Measurements from ENCODE around the gene TMEM164.

The TMEM164 gene

DNA sequence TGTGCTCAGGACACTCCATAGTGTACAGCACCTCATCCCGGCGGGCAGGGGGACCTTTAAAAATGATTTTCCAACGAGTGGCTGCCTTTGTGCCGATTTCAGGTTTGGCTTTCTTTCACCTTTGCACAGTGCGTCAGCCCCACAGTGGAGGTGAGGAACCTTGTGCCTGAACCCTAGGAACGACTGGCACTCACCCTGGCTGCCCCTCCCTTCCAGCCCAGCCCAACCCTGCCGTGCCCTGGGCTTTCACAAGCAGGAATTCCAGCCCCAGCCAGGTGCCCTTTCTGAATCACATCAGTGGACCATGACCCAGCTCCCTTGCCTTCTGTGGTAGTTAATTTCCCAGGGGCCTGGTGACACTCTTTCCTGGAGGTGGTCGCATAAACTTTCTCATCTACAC is 1.3 kb downstream of the TMEM164 start:
- DNase-seq, result no peak

DNA sequence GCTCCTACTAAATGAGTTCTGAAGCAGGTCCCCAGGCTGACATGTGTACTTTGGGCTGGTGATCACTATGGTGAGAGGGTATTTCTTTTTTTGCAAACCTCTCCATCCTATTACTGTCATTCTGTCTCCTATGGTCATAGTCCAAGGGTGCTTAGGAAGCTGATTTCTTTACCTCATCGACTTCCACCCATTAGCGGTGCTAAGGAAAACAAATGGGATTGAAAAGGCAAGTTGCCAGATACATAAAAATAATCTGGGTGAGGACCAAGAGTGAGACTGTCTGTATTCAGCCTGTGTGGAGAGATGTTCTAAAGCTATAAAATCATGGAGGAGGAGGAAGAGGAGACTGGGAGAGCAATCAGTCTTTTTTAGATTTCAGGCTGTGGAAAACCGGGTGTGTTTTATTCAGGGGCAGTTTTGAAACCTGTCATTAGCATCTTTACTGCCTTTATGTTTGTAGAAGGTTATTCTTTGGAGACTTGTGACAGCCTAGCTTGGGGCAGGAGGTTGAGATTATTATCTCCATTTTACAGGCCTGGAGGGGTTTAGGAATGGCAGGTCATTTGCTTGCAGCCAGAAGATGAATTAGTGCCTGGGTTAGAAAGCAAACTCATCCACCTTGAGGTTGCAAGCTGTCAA is 1.9 kb downstream of the TMEM164 start:
- no peak for DNase-seq

DNA sequence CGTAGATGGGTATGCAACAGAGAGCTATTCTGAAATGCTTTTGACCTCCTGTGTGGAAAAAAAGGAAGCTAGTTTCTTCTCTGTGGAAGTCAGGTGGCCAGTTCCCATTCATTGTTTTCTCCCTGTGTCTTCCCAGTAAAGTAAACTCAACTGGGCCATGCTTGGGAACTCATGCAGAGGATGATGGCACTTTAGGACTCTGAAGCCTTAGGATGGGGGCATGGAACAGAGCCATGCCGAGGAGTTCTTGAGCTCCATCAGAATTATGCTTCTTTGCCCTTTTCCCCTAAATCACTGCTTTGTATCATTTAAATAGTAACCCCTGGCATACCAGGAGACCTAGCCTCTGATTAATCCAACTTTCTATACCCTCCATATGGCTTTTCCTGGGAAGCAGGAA is 3.2 kb downstream of the TMEM164 start:
- DNase-seq, result no peak

DNA sequence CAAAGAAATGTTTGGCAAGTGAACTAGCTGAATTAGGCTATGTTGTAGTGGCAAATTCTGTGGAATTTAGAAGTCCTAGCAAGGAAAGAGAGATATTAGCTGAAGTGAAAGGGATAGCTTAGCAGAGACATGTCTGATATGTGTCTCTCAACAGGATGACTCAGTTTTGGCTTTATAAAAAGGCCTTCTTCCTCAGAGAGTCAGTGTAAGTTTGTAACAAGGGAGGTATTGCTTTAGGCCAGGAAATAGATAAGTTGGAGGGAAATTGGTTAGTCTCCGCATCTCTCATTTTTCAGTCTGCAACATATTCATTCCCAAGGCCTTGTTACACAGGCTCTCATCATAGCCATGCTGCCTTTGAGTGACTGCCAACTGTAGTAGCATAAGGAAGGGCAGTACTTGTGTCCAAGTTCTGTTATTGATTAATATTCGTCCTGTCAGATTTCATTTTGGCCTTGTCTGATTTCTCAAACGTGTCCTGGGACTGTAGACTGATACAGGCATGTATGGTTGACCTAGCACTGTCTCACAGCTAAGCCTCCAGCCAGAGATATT is 4.0 kb downstream of the TMEM164 start:
- DNase-seq, result no peak

DNA sequence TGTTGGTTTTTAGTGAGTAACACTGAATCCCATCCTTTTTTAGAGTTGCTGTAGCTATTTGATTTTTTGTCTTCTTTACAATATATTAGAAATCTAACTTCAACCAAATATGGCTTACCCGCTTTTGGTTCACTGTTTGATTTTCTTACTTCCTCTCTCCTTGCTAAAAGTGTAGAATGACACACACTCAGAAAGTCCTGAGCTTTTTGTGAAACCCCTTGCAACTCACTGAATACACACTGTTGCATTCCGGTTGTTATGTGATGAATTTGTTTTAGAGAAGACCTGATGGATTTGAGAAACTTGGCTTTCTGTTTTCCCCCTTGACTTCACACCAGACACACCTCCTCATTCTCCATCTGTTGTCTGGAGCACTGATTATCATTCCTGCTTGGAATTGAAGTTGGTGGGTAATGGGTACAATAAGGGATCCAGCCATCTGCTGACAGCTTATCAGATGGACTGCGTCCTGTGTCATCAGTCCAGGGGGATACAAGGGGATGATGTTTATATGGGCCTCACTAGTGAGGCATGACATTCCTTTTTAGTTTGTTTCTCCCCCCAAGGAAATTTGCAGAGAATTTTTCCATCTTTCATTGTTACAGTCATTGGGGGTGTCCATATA is 5.2 kb downstream of the TMEM164 start:
- no peak for DNase-seq

DNA sequence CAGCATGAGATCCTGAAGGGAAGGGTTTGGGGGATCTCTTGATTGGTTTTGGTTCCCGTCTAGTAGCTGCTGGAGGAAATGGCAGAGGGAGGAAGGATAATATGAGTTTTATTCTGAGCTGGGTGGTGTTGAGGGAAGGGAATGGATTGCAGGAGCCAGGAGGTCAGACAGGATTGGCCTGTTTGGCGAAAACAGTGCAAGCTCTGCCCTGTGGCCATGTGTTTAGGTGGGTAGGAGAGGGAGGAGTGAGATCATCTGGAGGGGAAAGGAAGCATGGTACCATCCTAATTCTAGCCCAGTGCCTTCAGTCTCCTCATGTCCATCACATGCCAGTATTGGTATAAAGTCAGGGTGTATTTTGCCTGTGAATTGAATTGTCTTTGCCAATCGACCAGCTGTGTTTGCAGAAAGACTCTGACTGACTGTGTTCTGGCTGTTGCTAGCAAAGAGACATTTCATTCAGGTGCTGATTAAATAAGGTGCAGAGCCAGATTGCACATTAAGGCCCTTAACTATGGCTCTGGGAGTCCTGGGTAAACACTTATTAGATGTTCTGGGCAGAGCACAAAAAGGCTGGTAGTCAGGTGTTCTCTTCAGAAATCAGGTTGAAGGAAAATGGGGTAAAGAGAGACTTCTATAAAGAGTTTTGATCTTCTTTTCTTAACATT is 10.0 kb downstream of the TMEM164 start:
- DNase-seq, result no peak

DNA sequence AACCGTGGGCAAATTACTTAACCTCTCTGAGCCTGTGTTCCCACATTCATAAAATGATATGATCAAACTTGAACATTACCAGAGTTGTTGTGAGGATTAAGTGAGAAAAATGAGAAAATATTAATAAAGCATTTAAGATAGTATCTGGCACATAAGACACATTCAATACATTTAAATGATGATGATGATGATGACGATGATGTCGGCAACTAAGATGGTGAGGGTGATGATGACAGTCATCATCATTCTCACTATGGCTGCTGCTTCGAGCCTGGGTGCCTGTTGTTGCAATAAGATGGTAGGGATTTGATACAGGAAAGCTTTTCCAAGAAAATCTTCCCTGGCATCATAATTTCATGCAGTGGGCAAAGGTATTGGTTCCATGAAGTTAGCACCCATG is 11.1 kb downstream of the TMEM164 start:
- no peak for DNase-seq

DNA sequence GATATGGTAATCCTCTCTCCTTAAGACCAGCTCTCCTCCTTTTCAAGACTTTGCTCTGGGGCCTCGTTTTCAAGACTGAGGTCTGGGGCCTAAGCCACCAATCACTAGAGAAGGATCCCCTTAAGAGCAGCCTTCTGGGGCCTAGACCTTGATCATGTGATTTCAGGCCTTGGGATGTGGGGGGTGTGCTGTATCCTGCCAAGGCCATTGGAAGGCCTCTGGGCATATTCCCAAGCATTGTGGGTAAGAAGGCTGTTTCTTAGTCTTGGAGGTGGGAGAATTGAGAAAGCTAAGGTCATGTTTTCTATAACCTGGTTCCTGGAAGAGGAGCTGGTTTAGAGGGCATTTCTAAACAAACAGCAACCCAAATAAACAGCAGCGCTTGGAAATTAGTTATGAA is 12.1 kb downstream of the TMEM164 start:
- DNase-seq, result no peak

DNA sequence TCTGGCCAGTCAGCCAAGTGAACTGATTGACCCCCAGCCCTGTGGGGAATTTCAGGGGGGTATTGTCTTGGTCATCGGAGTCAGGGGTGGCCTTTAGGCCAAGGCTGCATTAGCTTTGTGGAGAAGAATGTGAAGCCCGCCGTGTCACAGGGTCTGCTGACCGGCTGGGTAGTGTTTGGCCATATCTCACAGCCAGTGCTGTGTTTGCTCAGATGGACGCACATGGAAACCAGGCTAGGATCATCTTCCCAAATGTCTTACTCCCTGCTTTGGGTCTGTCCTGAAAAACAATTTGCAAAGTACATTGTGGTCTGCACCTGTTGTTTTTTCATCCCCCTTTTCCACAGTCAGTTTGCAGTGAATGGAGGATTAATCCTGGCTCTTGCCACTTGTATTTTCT is 13.0 kb downstream of the TMEM164 start:
- DNase-seq, result no peak

DNA sequence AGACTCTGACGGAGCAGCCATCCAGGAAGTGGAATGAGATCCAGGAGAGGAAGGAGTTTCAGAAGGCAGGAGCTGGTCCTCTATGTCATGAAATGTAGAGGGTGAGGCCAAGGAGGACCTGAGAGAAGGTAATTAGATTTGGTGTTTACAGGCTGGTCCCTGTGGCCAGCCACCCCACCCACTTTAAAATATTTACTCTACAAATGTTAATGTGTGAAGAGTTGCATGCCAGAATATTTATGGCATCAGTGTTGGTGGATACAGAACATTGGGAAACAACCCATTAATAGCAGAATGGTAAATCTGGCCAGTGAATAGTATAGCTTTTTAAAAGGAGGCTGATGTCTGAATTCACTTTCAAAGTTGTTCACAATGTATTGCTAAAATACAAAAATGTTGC is 17.6 kb downstream of the TMEM164 start:
- no peak for DNase-seq

DNA sequence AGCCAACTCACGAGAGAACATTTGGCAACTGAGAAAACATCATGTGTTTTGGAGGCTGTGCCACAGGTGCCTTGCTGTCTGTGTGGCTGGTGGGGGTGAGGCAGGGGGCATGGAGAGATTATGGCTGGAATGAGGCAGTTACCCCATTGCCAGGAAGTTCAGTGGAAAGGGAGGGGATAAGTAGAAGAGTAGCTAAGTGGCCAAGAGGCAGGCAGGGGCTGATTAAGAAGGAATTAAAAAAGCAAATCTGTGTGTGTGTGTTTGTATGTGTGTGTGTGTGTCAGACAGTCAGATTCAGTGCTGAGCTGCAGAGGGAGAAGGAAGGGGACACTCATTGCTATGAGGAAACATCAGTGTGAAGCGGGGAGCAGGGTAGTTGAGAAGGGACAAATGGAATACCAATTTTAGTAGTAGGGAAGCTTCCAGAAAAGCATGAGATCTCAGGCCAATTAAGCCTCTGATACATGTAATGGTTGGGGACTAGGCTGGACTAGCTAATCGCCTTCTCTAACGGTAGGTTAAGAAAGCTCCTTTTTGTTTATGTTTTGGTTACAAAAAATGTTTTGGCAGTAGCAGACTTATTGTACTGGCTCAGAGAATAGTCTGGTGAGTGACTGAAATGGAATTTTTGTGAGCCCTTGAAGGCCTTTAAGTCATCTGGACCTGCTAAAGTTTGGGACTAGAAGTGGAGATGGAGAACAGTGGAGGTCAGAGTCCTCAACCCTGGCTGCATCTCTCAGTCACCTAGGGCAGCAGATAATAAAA is 18.5 kb downstream of the TMEM164 start:
- no peak for DNase-seq

DNA sequence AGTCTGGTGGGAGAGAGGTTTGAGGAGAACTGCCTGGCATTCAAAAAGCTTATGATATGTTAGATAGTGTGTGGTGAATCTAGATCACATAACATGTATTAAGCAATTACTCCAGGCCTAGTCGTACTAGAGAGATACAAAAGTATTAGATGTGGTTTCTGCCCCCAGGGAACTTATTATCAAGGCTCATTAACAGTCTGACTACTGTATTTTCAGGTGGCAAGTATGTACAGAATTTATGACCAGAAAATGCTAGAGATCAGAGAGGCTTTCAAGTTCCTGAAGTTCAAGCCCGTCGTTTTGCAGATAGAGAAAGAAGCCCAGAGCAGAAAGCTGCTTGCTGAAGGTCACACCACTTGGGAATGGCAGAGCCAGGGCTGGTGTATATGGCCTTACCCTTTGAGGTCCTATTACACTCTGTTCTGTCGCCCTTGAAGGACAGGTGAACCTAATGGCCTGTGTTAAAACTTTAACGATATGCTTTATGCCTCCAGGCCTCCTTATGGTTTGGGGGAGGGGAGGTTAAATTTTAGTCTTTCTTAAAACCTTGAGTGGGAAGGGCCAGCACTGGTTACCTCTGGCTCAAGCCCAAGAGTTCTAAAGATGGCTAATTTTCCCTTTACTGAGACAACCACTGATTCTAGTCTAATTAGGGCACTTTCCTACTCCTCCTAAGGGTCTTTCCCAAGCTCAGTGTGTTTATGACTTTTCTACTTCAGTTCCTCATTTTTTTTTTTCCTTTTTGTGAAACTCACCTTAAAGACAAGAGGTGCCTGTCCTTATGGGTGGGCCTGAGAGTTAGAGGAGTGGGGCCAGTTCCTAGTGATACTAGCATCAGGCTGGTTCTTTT is 19.9 kb downstream of the TMEM164 start:
- no peak for DNase-seq

DNA sequence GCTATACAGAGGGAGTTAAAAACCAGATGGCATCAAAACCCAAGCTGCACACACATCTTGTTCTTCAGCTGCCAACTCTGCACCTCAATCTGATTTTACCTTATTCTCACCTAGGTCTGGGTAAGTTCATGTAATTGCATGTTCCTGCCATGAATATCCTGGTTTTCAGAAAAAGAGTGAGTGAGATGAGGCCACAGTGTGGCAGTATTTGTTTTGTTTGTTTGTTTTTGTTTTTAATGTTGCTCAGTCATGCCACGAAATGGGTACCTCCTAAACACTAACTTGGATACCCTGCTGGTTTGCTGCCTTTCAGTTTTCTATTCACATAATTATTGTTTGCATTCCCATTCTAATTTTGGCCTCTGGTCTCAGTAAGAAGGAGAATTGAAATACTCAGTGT is 22.5 kb downstream of the TMEM164 start:
- no peak for DNase-seq

DNA sequence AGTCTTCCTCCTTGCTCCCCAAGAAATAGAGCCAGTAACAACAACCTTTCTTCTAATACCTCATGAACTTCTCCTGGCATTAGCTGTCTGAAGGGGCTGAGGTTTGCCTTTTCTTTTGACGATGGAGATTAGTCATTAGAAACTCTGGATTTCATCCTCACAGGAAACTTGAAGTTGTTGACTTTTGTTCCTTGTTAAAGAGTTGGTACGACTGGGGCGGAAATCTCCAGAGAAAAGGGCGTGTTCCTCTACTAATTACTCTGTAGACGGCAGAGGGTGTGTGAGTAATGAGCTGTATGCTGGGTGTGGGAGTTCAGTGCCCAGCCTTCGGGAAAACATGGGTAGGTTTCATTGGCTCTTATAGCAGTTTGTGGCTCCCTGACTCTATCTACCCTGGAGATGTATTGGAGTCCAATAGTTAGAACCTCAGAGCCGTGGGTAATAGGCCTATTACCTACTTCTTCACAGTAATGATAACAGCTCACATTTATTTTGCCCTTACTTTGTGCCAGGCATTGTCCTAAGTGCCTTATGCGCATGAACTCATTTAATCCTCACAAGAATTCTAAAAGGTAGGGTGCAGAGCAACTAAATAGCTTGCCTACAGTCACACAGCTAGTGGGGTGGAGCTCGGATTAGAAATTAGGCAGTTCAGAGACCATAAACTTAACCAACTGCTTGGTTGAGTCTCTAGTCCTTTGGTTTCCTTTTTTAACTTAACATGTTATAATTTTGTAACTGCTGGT is 23.4 kb downstream of the TMEM164 start:
- DNase-seq, result no peak

DNA sequence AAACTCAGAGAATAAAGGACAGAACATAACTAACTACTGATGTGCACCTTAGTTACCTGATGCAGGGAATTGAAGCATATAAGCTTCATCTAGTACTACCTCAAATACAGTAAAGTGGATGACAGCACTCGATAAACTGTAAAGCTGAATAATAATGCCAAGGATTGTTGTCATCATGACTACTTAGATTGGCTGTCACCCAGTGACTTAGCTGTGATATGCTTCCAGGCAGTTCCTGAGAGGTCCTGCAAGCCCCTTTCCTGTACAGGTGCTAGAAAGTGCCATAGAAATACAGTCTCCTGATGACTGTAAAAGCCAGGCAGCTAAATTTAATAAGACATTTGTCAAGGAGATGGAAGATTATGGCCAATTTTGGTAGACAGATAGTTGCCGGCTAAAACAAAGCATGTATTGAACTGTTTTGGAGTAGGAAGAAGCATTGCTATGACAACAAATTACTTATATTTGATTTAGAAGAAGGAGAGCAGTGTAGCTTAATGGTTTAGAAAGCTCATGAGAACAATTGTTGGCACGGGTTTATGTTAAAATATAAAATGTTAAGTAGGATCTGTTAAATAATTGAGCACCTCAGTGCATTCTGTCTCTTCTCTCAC is 29.7 kb downstream of the TMEM164 start:
- no peak for DNase-seq

DNA sequence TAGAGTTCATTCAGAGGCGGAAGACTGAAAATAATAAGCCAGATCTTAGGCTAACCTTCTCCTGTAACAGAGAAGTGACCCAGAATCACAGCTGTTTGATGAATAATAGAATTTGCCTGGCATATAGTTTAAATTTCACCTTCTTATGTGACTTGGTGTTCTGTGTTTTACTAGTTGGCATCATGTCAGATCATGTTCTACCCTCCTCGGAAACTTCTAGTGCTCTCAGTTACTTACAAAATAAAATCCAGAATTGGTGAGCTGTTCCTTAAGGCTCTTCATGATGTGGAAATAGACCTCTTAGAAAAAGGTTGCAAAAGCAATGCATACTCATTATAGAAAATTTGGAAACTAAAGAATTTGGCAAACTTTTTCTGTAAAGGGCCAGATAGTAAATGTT is 31.1 kb downstream of the TMEM164 start:
- no peak for DNase-seq

DNA sequence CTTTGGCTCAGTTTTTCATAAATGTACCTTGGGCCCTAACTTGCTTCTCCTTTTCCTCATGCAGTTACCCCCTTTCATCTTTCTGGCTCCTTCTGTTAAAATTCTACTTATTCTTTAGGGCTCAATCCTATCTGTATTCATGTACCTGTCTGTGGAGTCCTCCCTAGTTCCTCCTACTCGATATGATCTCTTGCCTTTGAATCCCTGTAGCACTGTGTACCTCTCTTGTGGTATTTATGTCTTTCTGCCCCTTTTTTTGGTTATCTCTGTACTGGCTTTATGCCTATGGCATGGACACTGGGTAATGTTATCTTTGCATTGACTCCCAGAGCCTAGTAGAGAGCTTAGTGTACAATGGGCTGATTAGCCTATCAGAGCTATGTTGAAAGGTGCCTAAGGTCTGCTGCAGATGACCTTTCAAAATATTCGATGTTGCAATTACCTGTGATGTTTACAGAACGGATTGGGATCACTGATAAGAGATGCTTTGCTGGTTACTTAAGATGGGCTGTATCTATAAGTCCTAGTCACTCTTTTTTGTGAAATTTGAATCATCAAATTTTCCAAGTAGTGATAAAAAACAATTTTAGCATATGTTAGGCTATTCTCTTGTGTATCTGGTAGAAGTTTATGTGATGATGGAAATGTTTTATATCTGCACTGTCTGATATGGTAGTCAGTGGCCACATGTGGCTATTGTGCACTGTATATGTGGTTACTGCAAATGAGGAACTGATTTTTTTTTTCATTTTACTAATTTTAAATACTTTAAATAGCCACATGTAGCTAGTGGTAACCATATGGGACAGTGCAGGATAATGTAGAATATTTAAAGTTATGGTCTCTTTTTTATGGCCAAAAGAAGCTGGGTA is 33.5 kb downstream of the TMEM164 start:
- DNase-seq, result no peak

DNA sequence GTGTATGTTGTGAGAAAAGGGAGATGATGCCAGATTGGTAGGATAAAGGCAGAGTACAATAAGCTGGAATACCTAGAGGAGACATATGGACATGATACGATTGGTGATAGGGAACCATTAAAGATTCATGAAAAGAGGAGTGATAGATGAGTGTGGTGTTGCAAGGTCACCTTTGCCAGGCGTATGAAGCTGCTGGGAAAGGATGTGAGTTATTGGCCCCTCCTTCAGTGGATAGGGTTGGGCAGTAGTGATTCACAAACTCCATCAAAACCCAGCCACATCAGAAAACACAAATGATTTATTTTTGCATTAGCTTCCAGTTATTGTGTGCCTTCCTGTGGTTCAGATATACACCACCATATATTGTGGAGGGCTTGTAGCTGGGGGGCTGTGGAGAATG is 34.3 kb downstream of the TMEM164 start:
- DNase-seq, result no peak

DNA sequence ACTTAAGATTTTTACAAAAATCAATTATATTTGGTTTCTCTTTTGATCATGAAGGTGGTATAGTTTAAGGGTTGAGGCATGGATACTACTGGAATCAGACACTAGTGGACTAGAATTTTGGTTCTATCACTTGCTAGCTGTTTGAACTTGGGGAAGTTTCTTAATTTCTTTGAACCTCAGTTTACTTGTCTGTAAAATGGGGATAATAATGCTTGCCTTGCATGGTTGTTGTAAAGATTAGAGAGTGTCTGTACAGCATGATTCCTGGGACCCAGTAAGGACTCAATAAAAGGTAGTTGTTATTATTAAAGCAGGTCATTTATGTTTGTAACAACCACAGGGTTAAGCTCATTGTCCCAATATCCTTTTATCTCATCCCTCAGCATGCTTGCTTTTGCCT is 36.0 kb downstream of the TMEM164 start:
- DNase-seq, result no peak

DNA sequence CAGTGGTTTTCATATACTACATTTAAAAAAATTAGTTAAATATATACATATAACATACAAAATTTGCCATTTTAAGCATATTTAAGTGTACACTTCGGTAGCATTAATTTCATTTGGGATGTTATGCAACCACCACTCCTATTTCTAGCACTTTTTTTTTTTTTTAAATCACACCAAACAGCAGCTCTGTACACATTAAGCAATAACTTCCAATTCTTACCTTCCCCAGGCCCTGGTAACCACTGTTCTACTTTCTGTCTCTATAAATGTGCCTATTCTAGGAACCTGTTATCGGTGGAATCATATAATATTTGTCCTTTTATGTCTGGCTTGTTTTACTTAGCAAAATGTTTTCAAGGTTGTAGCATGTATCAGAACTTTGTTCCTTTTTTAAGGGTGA is 39.1 kb downstream of the TMEM164 start:
- no peak for DNase-seq
